ENCODE results near the gene AANAT.

DNA sequence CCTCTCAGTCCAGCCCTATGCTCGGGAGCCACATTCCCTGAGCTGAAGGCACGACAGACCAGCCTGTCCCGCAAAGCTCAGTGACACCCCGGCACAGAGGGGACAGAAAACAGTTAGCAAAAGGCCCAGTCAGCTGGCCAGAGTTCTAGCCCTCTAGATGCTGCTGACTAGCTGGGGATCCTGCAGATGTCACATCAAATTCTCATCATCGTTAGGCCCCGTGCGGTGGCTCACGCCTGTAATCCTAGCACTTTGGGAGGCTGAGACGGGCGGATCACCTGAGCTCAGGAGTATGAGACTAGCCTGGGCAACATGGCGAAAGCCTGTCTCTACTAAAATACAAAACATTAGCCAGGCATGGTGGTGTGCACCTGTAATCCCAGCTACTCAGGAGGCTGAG, 31.7 kb upstream of the AANAT start:
- TF ChIP-seq CTCF (IDR thresholded peaks at IDR 0.05; ENCODE audit: extremely low read depth in 1 of 2, insufficient read depth in 1 of 2, low read depth in 1 of 2, low read length in 2 of 2) (no peak), MYC (IDR thresholded peaks at IDR 0.05; ENCODE audit: low read depth, low read length) (no peak), EZH2 (IDR thresholded peaks at IDR 0.05; ENCODE audit: borderline replicate concordance, low read depth, low read length, severe bottlenecking) (no peak)

Measured in endothelial cell of umbilical vein (primary cell).